ENCODE results near the gene SPTBN1.

DNA sequence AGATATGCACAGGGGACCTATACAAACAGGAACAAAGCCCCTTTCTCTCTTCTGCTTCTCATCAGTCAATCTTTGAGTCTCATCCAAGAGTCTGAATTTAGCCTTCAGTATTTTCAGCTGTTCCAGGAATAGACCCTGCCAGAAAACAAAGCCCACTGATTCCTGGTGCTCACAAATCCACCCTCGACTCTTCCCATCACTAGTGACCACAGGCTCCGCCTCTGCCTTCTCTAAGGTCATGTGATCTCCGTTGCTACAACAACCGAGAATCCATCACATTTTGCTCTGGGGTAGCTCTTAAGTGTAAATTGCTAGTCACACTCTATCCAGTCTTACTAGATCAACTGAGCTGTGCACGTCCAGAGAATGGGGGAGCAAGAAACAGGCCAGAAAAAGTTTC is 46.4 kb upstream of the SPTBN1 start:
- TF ChIP-seq, protein P1, sequence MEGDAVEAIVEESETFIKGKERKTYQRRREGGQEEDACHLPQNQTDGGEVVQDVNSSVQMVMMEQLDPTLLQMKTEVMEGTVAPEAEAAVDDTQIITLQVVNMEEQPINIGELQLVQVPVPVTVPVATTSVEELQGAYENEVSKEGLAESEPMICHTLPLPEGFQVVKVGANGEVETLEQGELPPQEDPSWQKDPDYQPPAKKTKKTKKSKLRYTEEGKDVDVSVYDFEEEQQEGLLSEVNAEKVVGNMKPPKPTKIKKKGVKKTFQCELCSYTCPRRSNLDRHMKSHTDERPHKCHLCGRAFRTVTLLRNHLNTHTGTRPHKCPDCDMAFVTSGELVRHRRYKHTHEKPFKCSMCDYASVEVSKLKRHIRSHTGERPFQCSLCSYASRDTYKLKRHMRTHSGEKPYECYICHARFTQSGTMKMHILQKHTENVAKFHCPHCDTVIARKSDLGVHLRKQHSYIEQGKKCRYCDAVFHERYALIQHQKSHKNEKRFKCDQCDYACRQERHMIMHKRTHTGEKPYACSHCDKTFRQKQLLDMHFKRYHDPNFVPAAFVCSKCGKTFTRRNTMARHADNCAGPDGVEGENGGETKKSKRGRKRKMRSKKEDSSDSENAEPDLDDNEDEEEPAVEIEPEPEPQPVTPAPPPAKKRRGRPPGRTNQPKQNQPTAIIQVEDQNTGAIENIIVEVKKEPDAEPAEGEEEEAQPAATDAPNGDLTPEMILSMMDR (conservative IDR thresholded peaks at IDR 0.05) = no peak
- TF ChIP-seq ZFX (IDR thresholded peaks at IDR 0.05) = no peak

All from C4-2B (cell line).